Thoracic aorta (tissue), 2 donors: Measurements from ENCODE around the gene PROSER3. TPM values are rescaled to one million over a fixed set of nuclear protein-coding genes. Genes with fewer than 3 reads are reported as not detected.
A peak's percentile ranks its signal among the peaks of the same experiment; 100 is the strongest.

ENCODE experiments used
- ATAC-seq: fragments of 150-250 bp; one replicate; pipeline ENCODE4 v1.8.0; 2017; ENCODE audit warnings: low read depth; ENCODE audit not compliant: insufficient number of reproducible peaks, low FRiP score
- DNase-seq: peaks from one replicate; pipeline ENCODE4 v3.0.0-alpha.2; 2020; ENCODE audit warnings: low spot score
- H3K27ac ChIP-seq, 2 donors: fragments of 200-600 bp; sonication (generic); 1 replicate in 1 of 2; 2 replicates in 1 of 2; pipeline ENCODE4 v1.5.1; 2016; ENCODE audit warnings: mild to moderate bottlenecking in 2 of 2, moderate library complexity in 2 of 2
- H3K27me3 ChIP-seq: fragments of 200-600 bp; sonication (generic); replicated peaks from 2 replicates; pipeline ENCODE4 v1.6.0; 2016; ENCODE audit warnings: mild to moderate bottlenecking; ENCODE audit not compliant: insufficient read depth
- H3K36me3 ChIP-seq: fragments of 200-600 bp; sonication (generic); one replicate; pipeline ENCODE4 v1.5.1; 2016
- H3K4me1 ChIP-seq, 2 donors: fragments of 200-600 bp; sonication (generic); 1 replicate in 1 of 2; 2 replicates in 1 of 2; pipeline versions ENCODE4 v1.5.1 to v1.6.0; 2016; ENCODE audit warnings: low read depth in 2 of 2, mild to moderate bottlenecking in 1 of 2; ENCODE audit not compliant: control insufficient read depth in 1 of 2
- H3K4me3 ChIP-seq: fragments of 200-600 bp; sonication (generic); 2 replicates; pipeline ENCODE4 v1.5.1; 2016; ENCODE audit warnings: mild to moderate bottlenecking
- H3K9me3 ChIP-seq: fragments of 200-600 bp; sonication (generic); 2 replicates; pipeline ENCODE4 v1.5.1; 2016
- total RNA-seq, 2 donors: library from RNA; depleted of rRNA; stranded (reverse); fragments of >200 nt; gene quantifications; one replicate each; pipeline versions ENCODE4 v1.1.0 to v1.2.3, GENCODE V29; 2016
- TF ChIP-seq, protein P1 (sequence below): fragments of 200-600 bp; sonication (generic); IDR thresholded peaks from one replicate; pipeline ENCODE4 v1.5.1; 2019; ENCODE audit warnings: antibody characterized with exemption

PROSER3 gene
- 10 to 100 TPM; 11.1 to 16.6 TPM for total RNA-seq

GRCh38 chr19:35757749-35758608, at the start of gene PROSER3:
TSS of gene PROSER3 (plus strand) at chr19:35758176. CDS start at chr19:35758216, 40 bp downstream.
- peak; percentile 92 for ATAC-seq
- Histone ChIP-seq H3K27me3 (no peaks in the 10 kb centered on the region), H3K9me3 (no peaks in the 10 kb centered on the region), H3K36me3 (peaks cover 12% of the 10 kb centered on the region), H3K27ac (peak within 1 kb of the TSS; percentile 98 to 99), H3K4me1 (peaks cover 11 to 52% of the 10 kb centered on the region in 2 donors), H3K4me3 (peak within 1 kb of the TSS; percentile 77)
- DNase-seq: peak; percentile 94
- TF ChIP-seq, protein P1, sequence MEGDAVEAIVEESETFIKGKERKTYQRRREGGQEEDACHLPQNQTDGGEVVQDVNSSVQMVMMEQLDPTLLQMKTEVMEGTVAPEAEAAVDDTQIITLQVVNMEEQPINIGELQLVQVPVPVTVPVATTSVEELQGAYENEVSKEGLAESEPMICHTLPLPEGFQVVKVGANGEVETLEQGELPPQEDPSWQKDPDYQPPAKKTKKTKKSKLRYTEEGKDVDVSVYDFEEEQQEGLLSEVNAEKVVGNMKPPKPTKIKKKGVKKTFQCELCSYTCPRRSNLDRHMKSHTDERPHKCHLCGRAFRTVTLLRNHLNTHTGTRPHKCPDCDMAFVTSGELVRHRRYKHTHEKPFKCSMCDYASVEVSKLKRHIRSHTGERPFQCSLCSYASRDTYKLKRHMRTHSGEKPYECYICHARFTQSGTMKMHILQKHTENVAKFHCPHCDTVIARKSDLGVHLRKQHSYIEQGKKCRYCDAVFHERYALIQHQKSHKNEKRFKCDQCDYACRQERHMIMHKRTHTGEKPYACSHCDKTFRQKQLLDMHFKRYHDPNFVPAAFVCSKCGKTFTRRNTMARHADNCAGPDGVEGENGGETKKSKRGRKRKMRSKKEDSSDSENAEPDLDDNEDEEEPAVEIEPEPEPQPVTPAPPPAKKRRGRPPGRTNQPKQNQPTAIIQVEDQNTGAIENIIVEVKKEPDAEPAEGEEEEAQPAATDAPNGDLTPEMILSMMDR: no peak

DNA sequence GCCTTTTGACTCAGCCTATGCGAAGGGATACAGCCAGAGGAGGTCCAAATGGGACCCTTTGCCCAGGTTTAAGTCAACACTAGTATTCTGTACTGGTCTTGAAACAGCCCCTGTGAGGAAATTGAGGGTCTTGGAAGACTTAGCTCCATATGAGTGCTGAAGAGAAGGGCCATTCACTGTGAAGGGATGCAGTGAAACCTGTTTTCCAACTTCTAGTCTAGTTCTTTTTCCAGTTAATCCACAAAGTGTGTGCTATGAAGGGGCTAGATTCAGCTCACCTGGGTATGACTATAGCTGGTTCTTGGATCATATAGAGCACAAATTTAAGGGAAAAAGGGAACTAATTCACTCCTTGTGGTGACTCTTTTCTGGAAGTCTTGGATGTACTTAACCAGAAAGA, 49.6 kb upstream of the PROSER3 start:
- ATAC-seq: no peak
- H3K36me3 ChIP-seq: no peaks in the 10 kb centered on the region
- no peaks in the 10 kb centered on the region for H3K27me3 ChIP-seq
- DNase-seq: no peak
- TF ChIP-seq, protein P1: no peak
- no peaks in the 10 kb centered on the region for H3K9me3 ChIP-seq
- no peaks in the 10 kb centered on the region for H3K4me1 ChIP-seq
- H3K4me3 ChIP-seq: no peak overlapping the region
- no peak overlapping the region for H3K27ac ChIP-seq

DNA sequence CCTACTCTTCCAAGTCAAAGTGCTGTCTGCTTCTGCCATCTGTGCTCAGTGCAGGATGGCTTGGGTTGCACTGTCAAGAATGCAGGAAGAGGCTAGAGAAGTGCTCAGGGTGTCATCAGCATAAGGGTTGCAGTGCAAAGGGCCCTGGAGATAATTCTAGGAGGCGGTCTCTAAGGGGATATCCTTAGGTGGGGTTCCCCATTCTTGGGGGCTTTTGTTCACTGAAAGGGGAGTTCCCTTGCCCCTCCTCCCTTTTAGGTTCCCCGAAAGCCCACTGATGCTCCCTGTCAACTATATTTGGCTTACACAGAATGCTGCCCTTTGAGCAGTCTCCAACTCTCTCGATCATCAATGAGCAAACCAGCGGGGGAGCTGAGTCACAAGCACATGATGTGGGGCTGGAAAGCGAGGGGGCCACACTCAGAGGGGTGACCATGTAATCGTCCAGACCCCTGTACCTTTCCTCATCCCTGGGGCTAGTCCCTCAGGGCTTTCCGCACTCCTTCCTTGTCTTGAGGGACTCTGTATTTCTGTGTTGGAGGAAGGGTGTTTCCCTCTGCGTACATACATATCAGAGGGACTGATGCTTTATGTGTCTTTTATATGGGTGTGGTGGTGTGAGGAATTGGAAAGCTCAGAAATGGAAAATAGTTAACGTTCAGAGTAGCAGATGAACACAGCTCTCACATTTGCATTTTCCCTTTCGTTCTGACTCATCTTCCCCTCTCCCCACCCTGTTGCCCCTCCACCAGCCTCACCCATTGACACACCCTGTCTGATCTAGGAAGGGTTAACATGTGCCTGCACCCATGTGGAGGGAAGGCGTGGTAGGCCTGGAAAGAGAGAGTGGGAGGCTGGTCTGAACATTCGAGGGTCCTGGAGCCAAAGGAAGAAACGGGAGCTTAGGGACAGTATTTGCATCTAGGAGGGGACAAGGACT, 46.9 kb upstream of the PROSER3 start:
- H3K9me3 ChIP-seq: no peaks in the 10 kb centered on the region
- H3K27me3 ChIP-seq: no peaks in the 10 kb centered on the region
- TF ChIP-seq, protein P1: no peak
- H3K27ac ChIP-seq: no peak overlapping the region
- H3K4me1 ChIP-seq: peaks cover 5 to 7% of the 10 kb centered on the region in 2 donors
- no peak overlapping the region for H3K4me3 ChIP-seq
- no peaks in the 10 kb centered on the region for H3K36me3 ChIP-seq
- ATAC-seq: no peak
- no peak for DNase-seq

GRCh38 chr19:35712567-35713505, 45.1 kb upstream of the PROSER3 start:
- no peaks in the 10 kb centered on the region for H3K36me3 ChIP-seq
- H3K27me3 ChIP-seq: no peaks in the 10 kb centered on the region
- H3K4me1 ChIP-seq: peaks cover 7 to 9% of the 10 kb centered on the region in 2 donors
- H3K9me3 ChIP-seq: no peaks in the 10 kb centered on the region
- no peak overlapping the region for H3K4me3 ChIP-seq
- no peak overlapping the region for H3K27ac ChIP-seq
- TF ChIP-seq, protein P1: no peak
- no peak for DNase-seq
- no peak for ATAC-seq
